Stimulated activated CD4-positive, alpha-beta T cell treated with anti-CD3 and anti-CD28 coated beads, Interleukin-2, amount 100 ng/mL, for 4 hours (primary cell): ENCODE results near the gene CDR2L.
"Not testable (repeated sequence)": the region's sequence is repeated elsewhere in the genome, so short reads cannot be mapped to it uniquely, and the experiment has no call there.

Experiments used
- DNase-seq: peaks from one replicate; pipeline ENCODE4 v3.0.0-alpha.2; 2020; ENCODE audit warnings: low read depth

CDR2L gene

GRCh38 chr17:74959826-74960515, 27.5 kb upstream of the CDR2L start:
- no peak for DNase-seq

- DNase-seq: peak; percentile 33
Measured at GRCh38 chr17:74960570-74961342, 26.7 kb upstream of the CDR2L start.

DNA sequence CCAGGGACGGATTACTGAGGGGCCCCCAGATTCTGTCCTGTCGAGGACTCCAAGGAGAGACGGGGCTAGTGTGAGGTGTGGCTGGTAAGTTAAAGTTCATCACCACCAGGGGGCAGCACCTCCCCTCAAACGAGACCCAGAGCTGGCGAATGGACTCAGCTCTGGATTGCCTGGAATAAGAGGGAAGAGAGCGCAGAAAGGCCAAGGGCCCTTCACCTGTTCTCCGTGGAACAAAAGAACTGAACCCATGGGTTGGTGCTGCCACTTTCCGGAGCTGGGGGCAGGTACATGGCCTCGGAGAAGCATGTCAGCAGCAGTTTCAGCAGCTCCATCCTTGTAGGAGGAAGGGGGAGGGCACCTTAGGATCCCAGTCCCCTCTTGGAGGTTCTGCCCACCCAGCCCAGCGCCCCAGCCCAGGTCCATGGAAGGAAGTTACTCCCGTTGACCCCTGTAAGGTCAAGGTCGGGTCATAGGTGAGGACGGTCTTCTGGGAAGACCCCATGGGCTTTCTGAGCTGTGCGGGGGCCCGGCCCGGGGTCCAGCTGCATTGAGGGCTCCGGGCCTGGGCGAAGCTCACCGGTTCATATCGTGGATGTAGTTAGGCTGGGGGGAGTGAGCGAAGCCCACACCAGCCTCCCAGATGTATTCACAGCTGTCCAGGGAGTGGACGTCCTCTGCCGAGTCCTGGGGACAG, 25.6 kb upstream of the CDR2L start:
- peak; percentile 74 for DNase-seq

- no peak for DNase-seq
Measured at GRCh38 chr17:74962622-74963394, 24.6 kb upstream of the CDR2L start.

- no peak for DNase-seq
Measured at GRCh38 chr17:74963656-74964055, 23.8 kb upstream of the CDR2L start.

DNA sequence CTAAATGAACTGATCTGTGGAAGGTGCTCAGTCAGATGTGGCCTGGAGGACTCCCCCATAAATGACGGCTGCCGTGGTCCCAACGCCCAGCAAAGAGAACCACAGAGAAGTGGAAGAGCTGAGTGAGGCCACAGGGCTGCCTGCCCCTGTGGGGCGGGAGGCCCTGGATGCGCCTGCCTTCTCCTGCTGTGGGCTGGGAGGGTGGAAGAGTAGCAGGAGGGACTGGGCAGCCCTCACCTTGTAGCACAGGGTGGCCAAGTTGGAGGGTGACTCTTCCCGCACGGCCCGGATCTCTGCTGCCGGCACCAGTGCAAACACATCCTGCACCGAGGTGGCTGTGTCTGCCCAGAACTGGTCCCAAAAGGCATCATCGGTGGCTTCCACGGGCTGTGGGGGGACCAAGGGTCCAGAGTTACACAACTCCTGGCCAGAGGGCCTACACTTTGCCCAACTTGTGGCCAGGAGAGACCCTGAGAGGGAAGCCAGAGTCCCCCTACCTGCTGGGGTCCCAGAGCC, 23.1 kb upstream of the CDR2L start:
- DNase-seq: no peak

GRCh38 chr17:74964988-74965622, 22.3 kb upstream of the CDR2L start:
- DNase-seq: no peak

DNA sequence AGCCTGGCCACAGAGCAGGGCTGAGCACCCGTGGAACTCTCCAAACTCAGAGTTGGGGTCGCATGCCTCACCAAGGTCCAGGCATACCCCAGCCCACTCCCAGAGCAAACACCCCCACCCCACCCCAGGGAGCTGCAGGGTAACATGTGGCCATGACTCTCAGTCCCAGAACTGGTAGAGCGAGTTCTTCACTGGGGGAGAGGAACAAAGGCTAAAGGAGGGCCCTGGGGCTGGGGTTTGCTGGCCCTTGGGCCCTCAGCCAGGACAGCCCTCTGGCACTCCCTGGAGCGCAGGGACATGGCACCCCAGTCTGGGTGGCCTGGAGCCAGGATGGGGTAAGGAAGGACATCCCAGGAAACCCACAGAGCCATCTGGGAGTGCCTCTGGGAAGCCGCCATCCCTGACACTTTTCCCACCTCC, 19.1 kb upstream of the CDR2L start:
- no peak for DNase-seq

- DNase-seq: not testable (repeated sequence)
Measured at GRCh38 chr17:74969501-74969900, 17.9 kb upstream of the CDR2L start.

DNA sequence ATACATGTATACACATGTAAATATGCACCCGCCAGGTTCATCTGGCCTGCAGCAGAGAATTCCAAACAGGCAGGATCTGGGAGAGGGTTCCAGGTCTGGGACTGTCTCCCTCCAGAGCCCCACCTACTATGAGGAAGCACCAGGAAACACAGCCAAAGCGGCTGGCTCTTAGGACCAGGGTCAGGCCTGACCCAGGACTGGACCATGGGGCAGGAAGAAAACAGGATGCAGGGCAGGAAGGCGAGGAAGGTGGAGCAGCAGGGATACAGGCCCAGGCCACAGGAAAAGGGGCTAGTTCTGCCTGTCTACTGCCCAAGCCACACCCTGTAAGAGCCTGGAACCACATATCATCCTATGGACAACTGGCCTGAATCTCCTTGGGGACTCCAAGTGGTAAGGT, 17.0 kb upstream of the CDR2L start:
- no peak for DNase-seq

GRCh38 chr17:74971069-74971841, 16.2 kb upstream of the CDR2L start:
- no peak for DNase-seq

GRCh38 chr17:74971842-74972106, 15.7 kb upstream of the CDR2L start:
- no peak for DNase-seq

GRCh38 chr17:74972107-74972972, 15.1 kb upstream of the CDR2L start, which contains the start of gene HID1:
Gene HID1 (minus strand): TSS chr17:74972759. CDS start chr17:74972656, 103 bp downstream.
- DNase-seq: peak; percentile 72

DNA sequence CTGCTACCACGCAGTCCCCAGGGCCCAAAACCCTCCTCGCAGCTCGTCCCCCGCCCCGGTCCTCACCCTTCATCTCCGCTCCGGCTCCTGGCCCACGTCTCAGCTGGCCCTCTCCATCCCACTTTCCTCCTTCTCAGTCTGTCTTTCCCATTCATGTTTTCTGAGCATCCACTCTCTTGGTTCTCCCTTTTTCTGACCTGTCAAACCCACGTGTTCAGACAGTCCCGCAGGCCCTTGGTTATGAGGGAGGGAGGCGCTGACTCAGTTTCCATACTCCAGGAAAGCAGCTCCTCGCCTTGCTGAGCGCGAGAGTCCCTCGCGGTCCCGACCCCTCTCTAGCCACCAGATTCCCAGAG, 14.5 kb upstream of the CDR2L start:
- DNase-seq: no peak

DNA sequence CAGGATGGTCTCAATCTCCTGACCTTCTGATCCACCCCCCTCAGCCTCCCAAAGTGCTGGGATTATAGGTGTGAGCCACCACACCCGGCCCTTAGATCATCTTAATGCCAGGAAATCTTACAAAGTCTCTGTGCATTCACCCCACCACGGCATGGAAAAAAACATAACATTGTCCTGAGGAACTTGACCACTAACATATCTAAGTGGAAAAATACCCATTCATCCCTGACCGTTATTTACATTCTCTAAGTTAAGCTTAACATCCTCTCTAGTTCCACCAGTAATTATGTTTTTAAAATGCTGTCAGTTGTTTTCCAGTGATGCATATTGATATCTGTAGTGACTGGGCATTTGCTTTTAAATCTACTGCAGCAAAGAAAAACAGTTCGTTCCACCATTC, 11.5 kb upstream of the CDR2L start:
- DNase-seq: no peak

DNA sequence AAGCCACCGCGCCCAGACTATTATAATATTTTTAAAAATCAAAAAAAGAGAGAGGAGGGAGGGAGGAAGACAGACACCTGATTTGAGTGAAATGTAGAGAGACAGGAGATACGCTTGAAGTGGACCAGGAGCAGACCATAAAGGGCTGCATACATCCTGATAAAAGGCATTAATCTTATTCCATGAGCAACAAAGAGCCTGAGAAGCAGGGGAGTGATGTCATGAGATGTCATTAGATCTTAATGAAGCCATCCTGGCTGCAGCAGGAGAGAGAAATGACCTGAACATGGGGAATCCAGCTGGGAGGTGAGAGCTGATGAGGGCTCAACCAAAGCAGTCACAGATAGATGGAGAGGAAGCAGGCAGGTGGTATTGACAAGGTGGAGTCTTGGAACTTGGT, 9.6 kb upstream of the CDR2L start:
- DNase-seq: no peak

DNA sequence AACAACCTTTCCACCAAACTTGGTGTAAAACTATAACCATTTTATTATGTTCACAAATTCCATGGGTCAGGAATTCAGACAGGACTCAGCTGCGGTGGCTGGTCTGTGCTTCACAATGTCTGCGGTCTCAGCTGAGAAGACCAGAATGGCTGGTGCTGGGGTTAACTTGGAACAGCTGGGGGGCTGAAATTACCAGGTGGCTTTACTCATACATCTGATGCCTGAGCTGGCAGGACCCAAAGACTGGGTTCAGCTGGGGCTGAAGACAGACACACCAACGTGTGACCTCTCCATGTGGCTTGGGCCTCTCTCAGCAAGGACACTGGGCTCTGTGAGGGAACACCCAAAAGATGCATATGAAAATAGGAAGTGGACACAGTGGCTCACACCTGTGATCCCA, 9.2 kb upstream of the CDR2L start:
- no peak for DNase-seq

GRCh38 chr17:74979408-74980146, 7.9 kb upstream of the CDR2L start:
- DNase-seq: no peak

DNA sequence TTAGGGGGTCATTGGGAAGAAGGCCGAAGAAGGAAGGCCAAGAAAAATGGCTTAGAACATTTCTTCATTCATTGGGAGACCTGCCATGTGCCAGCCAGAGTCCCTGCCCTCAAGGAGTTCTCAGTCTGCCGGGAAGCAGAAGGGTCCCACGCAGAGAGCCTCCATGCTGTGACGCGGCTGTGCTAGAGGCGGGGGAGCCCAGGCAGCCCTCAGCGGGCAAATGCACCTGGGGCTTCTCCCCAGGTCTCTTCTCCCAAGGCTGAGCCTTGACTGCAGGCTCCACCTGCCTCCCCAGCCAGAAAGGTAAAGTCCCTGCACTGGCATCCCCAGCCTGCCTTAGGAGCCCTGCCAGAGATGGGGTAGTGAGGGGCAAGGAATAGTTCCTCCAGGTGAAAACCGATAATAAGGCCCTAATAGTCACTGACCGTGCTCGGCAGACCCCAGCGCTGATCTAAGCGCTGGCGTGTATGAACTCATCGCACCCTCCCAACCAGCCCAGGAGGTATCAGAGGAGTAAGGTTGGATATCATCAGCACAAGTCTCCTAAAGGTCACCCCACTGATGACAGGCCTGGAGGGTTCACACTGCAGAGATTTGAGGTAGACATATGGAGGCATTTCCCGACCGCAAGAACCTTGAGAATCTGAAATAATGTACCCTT, 6.0 kb upstream of the CDR2L start:
- no peak for DNase-seq
